ENCODE results near the gene C1orf105. TPM values are rescaled to one million over a fixed set of nuclear protein-coding genes. Genes with fewer than 3 reads are reported as not detected.

C1orf105 gene
- total and polyA plus RNA-seq, 2 of the 8 experiments (the other 6 are each of a cell fraction or from before 2014, with no cell fraction given): not detected

DNA sequence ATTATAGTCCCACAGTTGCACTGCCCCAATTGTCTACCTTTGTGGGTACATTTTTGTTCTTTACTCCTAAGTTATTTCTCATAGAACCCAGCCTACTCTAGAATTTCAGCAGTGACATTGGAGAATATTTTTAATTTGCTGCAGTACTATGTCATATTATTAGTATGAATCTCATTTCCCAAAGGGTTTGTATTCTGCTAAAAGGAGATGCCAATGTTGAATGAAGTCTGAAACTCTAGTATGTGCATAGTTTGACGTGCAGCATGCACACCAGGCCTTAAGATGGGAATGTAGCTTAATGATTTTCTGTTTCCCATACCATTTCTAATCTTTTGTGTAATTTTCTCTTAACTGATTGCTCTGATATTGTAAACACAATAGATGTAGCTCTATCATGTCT is 10.5 kb upstream of the C1orf105 start (continued):
- no peak for TF ChIP-seq TAF7 (optimal IDR thresholded peaks at IDR 0.05; ENCODE audit: borderline replicate concordance, low read depth, low read length)
- TF ChIP-seq, protein P1, sequence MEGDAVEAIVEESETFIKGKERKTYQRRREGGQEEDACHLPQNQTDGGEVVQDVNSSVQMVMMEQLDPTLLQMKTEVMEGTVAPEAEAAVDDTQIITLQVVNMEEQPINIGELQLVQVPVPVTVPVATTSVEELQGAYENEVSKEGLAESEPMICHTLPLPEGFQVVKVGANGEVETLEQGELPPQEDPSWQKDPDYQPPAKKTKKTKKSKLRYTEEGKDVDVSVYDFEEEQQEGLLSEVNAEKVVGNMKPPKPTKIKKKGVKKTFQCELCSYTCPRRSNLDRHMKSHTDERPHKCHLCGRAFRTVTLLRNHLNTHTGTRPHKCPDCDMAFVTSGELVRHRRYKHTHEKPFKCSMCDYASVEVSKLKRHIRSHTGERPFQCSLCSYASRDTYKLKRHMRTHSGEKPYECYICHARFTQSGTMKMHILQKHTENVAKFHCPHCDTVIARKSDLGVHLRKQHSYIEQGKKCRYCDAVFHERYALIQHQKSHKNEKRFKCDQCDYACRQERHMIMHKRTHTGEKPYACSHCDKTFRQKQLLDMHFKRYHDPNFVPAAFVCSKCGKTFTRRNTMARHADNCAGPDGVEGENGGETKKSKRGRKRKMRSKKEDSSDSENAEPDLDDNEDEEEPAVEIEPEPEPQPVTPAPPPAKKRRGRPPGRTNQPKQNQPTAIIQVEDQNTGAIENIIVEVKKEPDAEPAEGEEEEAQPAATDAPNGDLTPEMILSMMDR (IDR thresholded peaks at IDR 0.05; ENCODE audit: control extremely low read depth in 1 of 3, insufficient read depth in 1 of 3, low read depth in 1 of 3, low read length in 3 of 3): no peak
